ENCODE results near the gene BRD3OS.

DNA sequence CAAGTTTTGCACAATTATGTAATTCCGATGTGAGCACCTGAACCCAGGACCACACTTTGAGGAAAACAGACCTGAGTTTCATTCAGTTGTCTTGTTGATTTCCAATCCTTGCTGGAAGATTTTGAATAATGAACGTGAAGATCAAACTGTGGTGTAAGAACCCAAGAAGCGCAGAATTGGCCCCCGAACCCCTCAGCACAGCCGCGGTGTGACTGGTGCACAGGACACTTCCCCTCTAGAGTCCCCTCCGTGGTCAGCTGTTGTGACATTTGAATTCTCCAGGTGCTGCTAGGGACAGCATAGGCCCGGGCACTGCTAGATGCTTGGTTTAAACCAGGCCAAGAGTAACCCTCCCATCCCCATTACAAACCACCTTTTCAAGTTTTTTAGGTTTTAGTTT lies 1.7 kb downstream of the BRD3OS start:
- TF ChIP-seq, protein P1, sequence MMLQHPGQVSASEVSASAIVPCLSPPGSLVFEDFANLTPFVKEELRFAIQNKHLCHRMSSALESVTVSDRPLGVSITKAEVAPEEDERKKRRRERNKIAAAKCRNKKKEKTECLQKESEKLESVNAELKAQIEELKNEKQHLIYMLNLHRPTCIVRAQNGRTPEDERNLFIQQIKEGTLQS (CRISPR knock-in tag; conservative IDR thresholded peaks at IDR 0.05) = no peak
- TF ChIP-seq PRDM15 (CRISPR knock-in tag; IDR thresholded peaks at IDR 0.05) (no peak), CREB1 (CRISPR knock-in tag; IDR thresholded peaks at IDR 0.05) (no peak), NFATC4 (CRISPR knock-in tag; IDR thresholded peaks at IDR 0.05) (no peak), ZNF263 (CRISPR knock-in tag; IDR thresholded peaks at IDR 0.05; ENCODE audit: low read depth) (no peak)

All from WTC11 (cell line).